HCT116 (cell line): ENCODE results near the gene GRM8.

Experiments used
- EZH2 ChIP-seq: fragments of 200-600 bp; sonication (generic); IDR thresholded peaks from 2 replicates; pipeline ENCODE4 v1.6.1; 2017; ENCODE audit warnings: antibody characterized with exemption, mixed run types
- EZH2phosphoT487 ChIP-seq: fragments of 200-600 bp; IDR thresholded peaks from 2 replicates; pipeline ENCODE4 v1.6.1; 2018; ENCODE audit warnings: antibody characterized with exemption, borderline replicate concordance
- JUND ChIP-seq: IDR thresholded peaks from 2 replicates; pipeline ENCODE4 v1.6.1; 2012
- POLR2A ChIP-seq: IDR thresholded peaks from 2 replicates; pipeline ENCODE4 v1.7.0; 2011; ENCODE audit warnings: borderline replicate concordance; ENCODE audit not compliant: insufficient read depth, insufficient read length; ENCODE audit errors: extremely low read depth
- POLR2AphosphoS5 ChIP-seq: IDR thresholded peaks from 2 replicates; pipeline ENCODE4 v1.6.1; 2011; ENCODE audit warnings: mild to moderate bottlenecking, low read depth, low read length, moderate library complexity
- RAD21 ChIP-seq: IDR thresholded peaks from 2 replicates; pipeline ENCODE4 v1.6.1; 2012; ENCODE audit warnings: low read depth, mild to moderate bottlenecking
- SIN3A ChIP-seq: IDR thresholded peaks from 2 replicates; pipeline ENCODE4 v1.6.1; 2012; ENCODE audit warnings: low read depth
- TCF7L2 ChIP-seq: IDR thresholded peaks from 2 replicates; pipeline ENCODE4 v1.7.0; 2011; ENCODE audit warnings: borderline replicate concordance, inconsistent platforms; ENCODE audit not compliant: insufficient read depth, insufficient read length; ENCODE audit errors: extremely low read depth
- ZFX ChIP-seq: fragments of 450-650 bp; IDR thresholded peaks from 2 replicates; pipeline ENCODE4 v1.6.1; 2017
- ZNF274 ChIP-seq: fragments of 200-500 bp; sonication (Bioruptor generic); IDR thresholded peaks from 2 replicates; pipeline ENCODE4 v1.6.1; 2014; ENCODE audit warnings: mild to moderate bottlenecking, low read depth, low read length, inconsistent platforms
- TF ChIP-seq, protein P1 (sequence below), 3 experiments: fragments of 200-600 bp in 1 of 3; sonication (generic) in 1 of 3; IDR thresholded peaks in 2 of 3; conservative IDR thresholded peaks in 1 of 3; 2 replicates each; pipeline ENCODE4 v1.5.1; 2012 to 2017; ENCODE audit warnings: low read depth in 2 of 3, low read length in 2 of 3, antibody characterized with exemption in 1 of 3, borderline replicate concordance in 1 of 3, control low read depth in 1 of 3, mild to moderate bottlenecking in 1 of 3, mixed read lengths in 1 of 3, mixed run types in 1 of 3, moderate library complexity in 1 of 3; ENCODE audit not compliant: insufficient read depth in 1 of 3
- TF ChIP-seq, protein P2 (sequence below): IDR thresholded peaks from 2 replicates; pipeline ENCODE4 v1.6.1; 2012

DNA sequence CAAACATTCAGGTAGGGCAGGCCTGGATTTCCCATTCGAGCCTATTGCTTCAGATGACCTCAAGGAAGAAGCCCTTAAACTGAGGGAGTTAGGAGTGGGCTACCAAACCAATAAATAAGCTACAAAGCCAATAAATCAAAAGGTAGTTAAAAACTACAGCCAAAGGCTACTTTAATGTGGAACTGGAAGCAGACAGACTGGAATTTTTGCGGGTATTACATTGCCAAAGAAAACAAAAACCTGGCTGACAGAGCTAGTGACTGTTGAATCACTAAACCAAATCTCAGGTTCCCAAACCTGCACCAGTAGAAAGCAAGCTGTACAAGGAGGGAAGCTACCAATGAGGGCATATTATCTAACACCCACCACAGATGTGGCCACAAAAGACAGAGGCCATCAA lies 315.6 kb downstream of the GRM8 start:
- TF ChIP-seq, protein P1, sequence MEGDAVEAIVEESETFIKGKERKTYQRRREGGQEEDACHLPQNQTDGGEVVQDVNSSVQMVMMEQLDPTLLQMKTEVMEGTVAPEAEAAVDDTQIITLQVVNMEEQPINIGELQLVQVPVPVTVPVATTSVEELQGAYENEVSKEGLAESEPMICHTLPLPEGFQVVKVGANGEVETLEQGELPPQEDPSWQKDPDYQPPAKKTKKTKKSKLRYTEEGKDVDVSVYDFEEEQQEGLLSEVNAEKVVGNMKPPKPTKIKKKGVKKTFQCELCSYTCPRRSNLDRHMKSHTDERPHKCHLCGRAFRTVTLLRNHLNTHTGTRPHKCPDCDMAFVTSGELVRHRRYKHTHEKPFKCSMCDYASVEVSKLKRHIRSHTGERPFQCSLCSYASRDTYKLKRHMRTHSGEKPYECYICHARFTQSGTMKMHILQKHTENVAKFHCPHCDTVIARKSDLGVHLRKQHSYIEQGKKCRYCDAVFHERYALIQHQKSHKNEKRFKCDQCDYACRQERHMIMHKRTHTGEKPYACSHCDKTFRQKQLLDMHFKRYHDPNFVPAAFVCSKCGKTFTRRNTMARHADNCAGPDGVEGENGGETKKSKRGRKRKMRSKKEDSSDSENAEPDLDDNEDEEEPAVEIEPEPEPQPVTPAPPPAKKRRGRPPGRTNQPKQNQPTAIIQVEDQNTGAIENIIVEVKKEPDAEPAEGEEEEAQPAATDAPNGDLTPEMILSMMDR (IDR thresholded peaks at IDR 0.05 in 2 of 3, conservative IDR thresholded peaks at IDR 0.05 in 1 of 3; ENCODE audit: borderline replicate concordance in 1 of 3, insufficient read depth in 1 of 3, low read depth in 2 of 3, low read length in 2 of 3), result no peak
- TF ChIP-seq ZNF274 (no peak), POLR2A (no peak), EZH2 (no peak), SIN3A (no peak), TCF7L2 (no peak), POLR2AphosphoS5 (no peak), ZFX (no peak), JUND (no peak), RAD21 (no peak), EZH2phosphoT487 (no peak)
- TF ChIP-seq, protein P2, sequence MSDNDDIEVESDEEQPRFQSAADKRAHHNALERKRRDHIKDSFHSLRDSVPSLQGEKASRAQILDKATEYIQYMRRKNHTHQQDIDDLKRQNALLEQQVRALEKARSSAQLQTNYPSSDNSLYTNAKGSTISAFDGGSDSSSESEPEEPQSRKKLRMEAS, result no peak
